ENCODE results near the gene RUSC2. TPM values are rescaled to one million over a fixed set of nuclear protein-coding genes. Genes with fewer than 3 reads are reported as not detected.

The RUSC2 gene
- total and polyA plus RNA-seq, 2 of the 13 experiments (the other 11 are each of a cell fraction or from before 2014, with no cell fraction given) = 2.8 to 3.3 TPM

- Histone ChIP-seq H3K4me1 (ENCODE audit: insufficient read depth, low read length) (peaks cover 28% of the 10 kb centered on the region), H3K9me3 (ENCODE audit: low read length) (no peaks in the 10 kb centered on the region), H3K27me3 (ENCODE audit: control insufficient read depth in 1 of 2, insufficient read depth in 2 of 2, low read length in 2 of 2) (no peaks in the 10 kb centered on the region), H3K9ac (ENCODE audit: insufficient read depth, low read depth, low read length) (no peak overlapping the region), H4K20me1 (ENCODE audit: insufficient read depth, low read length) (no peaks in the 10 kb centered on the region), H3K79me2 (ENCODE audit: insufficient read depth, low read length) (no peaks in the 10 kb centered on the region), H3K36me3 (replicated peaks in 1 of 2; ENCODE audit: control insufficient read depth in 1 of 2, insufficient read depth in 2 of 2, low read length in 2 of 2) (no peaks in the 10 kb centered on the region), H2AFZ (ENCODE audit: low read length) (no peak overlapping the region), H3K27ac (ENCODE audit: extremely low read length, insufficient read depth, low read length) (no peak overlapping the region), H3K4me3 (replicated peaks in 1 of 3; ENCODE audit: insufficient read depth in 1 of 3, low read depth in 2 of 3, low read length in 3 of 3) (no peak overlapping the region), H3K4me2 (ENCODE audit: low read depth, low read length) (no peak overlapping the region)
- ATAC-seq = no peak
- ChIA-PET CTCF (ENCODE audit: low intra/inter-chr PET ratio, low total read pairs) (no interaction called here), POLR2A (no interaction called here)
- intact Hi-C loops (cut with micrococcal nuclease; ENCODE audit: unreplicated experiment) = no loop called here
- in situ Hi-C loops (cut with HindIII; ENCODE audit: extremely low pct_ligation_motif_present, low pct_unique_long_range_greater_than_20kb) = loop anchor here (5.0 kb wide), 1 partner anchor 65 kb away; no protein-coding TSS in a partner anchor
- DNase-seq (ENCODE audit: low spot score) = no peak
- no TSS peak for BruUV-seq (replicated peaks)
- WGBS (ENCODE audit: low lambda C conversion rate) = 91% methylated on average over 2 of the region's 2 CpGs
- TF ChIP-seq KDM3A (CRISPR knock-in tag; IDR thresholded peaks at IDR 0.05; ENCODE audit: low read depth) = no peak
- TF ChIP-seq, protein P1, sequence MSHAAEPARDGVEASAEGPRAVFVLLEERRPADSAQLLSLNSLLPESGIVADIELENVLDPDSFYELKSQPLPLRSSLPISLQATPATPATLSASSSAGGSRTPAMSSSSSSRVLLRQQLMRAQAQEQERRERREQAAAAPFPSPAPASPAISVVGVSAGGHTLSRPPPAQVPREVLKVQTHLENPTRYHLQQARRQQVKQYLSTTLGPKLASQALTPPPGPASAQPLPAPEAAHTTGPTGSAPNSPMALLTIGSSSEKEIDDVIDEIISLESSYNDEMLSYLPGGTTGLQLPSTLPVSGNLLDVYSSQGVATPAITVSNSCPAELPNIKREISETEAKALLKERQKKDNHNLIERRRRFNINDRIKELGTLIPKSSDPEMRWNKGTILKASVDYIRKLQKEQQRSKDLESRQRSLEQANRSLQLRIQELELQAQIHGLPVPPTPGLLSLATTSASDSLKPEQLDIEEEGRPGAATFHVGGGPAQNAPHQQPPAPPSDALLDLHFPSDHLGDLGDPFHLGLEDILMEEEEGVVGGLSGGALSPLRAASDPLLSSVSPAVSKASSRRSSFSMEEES (CRISPR knock-in tag; IDR thresholded peaks at IDR 0.05) = no peak
- TF ChIP-seq, protein P2, sequence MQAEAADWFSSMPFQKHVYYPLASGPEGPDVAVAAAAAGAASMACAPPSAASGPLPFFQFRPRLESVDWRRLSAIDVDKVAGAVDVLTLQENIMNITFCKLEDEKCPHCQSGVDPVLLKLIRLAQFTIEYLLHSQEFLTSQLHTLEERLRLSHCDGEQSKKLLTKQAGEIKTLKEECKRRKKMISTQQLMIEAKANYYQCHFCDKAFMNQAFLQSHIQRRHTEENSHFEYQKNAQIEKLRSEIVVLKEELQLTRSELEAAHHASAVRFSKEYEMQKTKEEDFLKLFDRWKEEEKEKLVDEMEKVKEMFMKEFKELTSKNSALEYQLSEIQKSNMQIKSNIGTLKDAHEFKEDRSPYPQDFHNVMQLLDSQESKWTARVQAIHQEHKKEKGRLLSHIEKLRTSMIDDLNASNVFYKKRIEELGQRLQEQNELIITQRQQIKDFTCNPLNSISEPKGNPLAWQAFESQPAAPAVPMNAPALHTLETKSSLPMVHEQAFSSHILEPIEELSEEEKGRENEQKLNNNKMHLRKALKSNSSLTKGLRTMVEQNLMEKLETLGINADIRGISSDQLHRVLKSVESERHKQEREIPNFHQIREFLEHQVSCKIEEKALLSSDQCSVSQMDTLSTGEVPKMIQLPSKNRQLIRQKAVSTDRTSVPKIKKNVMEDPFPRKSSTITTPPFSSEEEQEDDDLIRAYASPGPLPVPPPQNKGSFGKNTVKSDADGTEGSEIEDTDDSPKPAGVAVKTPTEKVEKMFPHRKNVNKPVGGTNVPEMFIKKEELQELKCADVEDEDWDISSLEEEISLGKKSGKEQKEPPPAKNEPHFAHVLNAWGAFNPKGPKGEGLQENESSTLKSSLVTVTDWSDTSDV (CRISPR knock-in tag; IDR thresholded peaks at IDR 0.05) = no peak
- no peak for TF ChIP-seq ZNF598 (CRISPR knock-in tag; IDR thresholded peaks at IDR 0.05; ENCODE audit: borderline replicate concordance)
- no peak for TF ChIP-seq HDAC6 (IDR thresholded peaks at IDR 0.05; ENCODE audit: low read depth, low read length)
- TF ChIP-seq FOXM1 (CRISPR knock-in tag; IDR thresholded peaks at IDR 0.05) = no peak
- no peak for TF ChIP-seq SALL2 (CRISPR knock-in tag; IDR thresholded peaks at IDR 0.05)
- TF ChIP-seq ZNF556 (CRISPR knock-in tag; IDR thresholded peaks at IDR 0.05; ENCODE audit: borderline replicate concordance) = no peak
- no peak for TF ChIP-seq ZFP36L2 (CRISPR knock-in tag; IDR thresholded peaks at IDR 0.05)
- TF ChIP-seq ZNF350 (CRISPR knock-in tag; IDR thresholded peaks at IDR 0.05; ENCODE audit: borderline replicate concordance, low read depth) = no peak
- no peak for FAIRE-seq
Observed at GRCh38 chr9:35487081-35487480, 2.8 kb upstream of the RUSC2 start.
